ENCODE results near the gene EPAS1. TPM values are rescaled to one million over a fixed set of nuclear protein-coding genes. Genes with fewer than 3 reads are reported as not detected.

EPAS1 gene
- total and polyA plus RNA-seq, 2 of the 13 experiments (the other 11 are each of a cell fraction or from before 2014, with no cell fraction given), result 47.1 to 182 TPM

GRCh38 chr2:46297546-46298271 lies 502 bp downstream of the EPAS1 start (continued):
- TF ChIP-seq ZFP91 (CRISPR knock-in tag; IDR thresholded peaks at IDR 0.05; ENCODE audit: borderline replicate concordance) (peak; percentile 86; the same call in 1 of the 2 replicates), ISX (CRISPR knock-in tag; conservative IDR thresholded peaks at IDR 0.05) (no peak; the same call in 1 of the 2 replicates), ZNF773 (CRISPR knock-in tag; IDR thresholded peaks at IDR 0.05; ENCODE audit: borderline replicate concordance) (peak; percentile 55; the same call in 1 of the 2 replicates), ZNF441 (CRISPR knock-in tag; IDR thresholded peaks at IDR 0.05; ENCODE audit: borderline replicate concordance) (peak; percentile 84; the same call in 1 of the 2 replicates), NFYC (CRISPR knock-in tag; IDR thresholded peaks at IDR 0.05) (no peak), BATF2 (CRISPR knock-in tag; IDR thresholded peaks at IDR 0.05) (peak; percentile 81; the same call in 1 of the 2 replicates), RELA (CRISPR knock-in tag; IDR thresholded peaks at IDR 0.05) (no peak), PHF8 (CRISPR knock-in tag; IDR thresholded peaks at IDR 0.05) (peak; percentile 76), ZNF792 (CRISPR knock-in tag; IDR thresholded peaks at IDR 0.05) (no peak; the same call in 1 of the 2 replicates), ZBTB10 (CRISPR knock-in tag; IDR thresholded peaks at IDR 0.05; ENCODE audit: borderline replicate concordance) (peak; percentile 54; the same call in 1 of the 2 replicates), HDAC6 (IDR thresholded peaks at IDR 0.05; ENCODE audit: low read depth, low read length) (peak; percentile 49; the same call in 1 of the 2 replicates), ZFAT (CRISPR knock-in tag; conservative IDR thresholded peaks at IDR 0.05) (peak; percentile 68; the same call in 1 of the 2 replicates), ZNF629 (CRISPR knock-in tag; conservative IDR thresholded peaks at IDR 0.05) (no peak), KDM6A (CRISPR knock-in tag; IDR thresholded peaks at IDR 0.05; ENCODE audit: low read depth) (no peak), SMAD9 (CRISPR knock-in tag; IDR thresholded peaks at IDR 0.05) (0 out of 2 replicates have a peak, but pooled peaks have one; percentile 12), PCBP1 (IDR thresholded peaks at IDR 0.05; ENCODE audit: borderline replicate concordance, low read depth, low read length) (no peak), ZFP82 (CRISPR knock-in tag; IDR thresholded peaks at IDR 0.05; ENCODE audit: borderline replicate concordance) (no peak; the same call in 1 of the 2 replicates), ZNF598 (CRISPR knock-in tag; IDR thresholded peaks at IDR 0.05; ENCODE audit: borderline replicate concordance) (peak; percentile 92; the same call in 1 of the 2 replicates), ZNF337 (CRISPR knock-in tag; IDR thresholded peaks at IDR 0.05; ENCODE audit: borderline replicate concordance, low read depth) (no peak)
- TF ChIP-seq, protein P1, sequence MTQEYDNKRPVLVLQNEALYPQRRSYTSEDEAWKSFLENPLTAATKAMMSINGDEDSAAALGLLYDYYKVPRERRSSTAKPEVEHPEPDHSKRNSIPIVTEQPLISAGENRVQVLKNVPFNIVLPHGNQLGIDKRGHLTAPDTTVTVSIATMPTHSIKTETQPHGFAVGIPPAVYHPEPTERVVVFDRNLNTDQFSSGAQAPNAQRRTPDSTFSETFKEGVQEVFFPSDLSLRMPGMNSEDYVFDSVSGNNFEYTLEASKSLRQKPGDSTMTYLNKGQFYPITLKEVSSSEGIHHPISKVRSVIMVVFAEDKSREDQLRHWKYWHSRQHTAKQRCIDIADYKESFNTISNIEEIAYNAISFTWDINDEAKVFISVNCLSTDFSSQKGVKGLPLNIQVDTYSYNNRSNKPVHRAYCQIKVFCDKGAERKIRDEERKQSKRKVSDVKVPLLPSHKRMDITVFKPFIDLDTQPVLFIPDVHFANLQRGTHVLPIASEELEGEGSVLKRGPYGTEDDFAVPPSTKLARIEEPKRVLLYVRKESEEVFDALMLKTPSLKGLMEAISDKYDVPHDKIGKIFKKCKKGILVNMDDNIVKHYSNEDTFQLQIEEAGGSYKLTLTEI (CRISPR knock-in tag; conservative IDR thresholded peaks at IDR 0.05), result no peak
- TF ChIP-seq, protein P2, sequence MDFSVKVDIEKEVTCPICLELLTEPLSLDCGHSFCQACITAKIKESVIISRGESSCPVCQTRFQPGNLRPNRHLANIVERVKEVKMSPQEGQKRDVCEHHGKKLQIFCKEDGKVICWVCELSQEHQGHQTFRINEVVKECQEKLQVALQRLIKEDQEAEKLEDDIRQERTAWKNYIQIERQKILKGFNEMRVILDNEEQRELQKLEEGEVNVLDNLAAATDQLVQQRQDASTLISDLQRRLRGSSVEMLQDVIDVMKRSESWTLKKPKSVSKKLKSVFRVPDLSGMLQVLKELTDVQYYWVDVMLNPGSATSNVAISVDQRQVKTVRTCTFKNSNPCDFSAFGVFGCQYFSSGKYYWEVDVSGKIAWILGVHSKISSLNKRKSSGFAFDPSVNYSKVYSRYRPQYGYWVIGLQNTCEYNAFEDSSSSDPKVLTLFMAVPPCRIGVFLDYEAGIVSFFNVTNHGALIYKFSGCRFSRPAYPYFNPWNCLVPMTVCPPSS (IDR thresholded peaks at IDR 0.05), result no peak
